GM15510 (cell line): Measurements from ENCODE around the gene TCF23.

ENCODE experiments used
- POLR2A ChIP-seq: IDR thresholded peaks from 3 replicates; pipeline ENCODE4 v1.6.1; 2011; ENCODE audit warnings: borderline replicate concordance; ENCODE audit not compliant: insufficient read length; ENCODE audit errors: extremely low read depth

Gene TCF23

DNA sequence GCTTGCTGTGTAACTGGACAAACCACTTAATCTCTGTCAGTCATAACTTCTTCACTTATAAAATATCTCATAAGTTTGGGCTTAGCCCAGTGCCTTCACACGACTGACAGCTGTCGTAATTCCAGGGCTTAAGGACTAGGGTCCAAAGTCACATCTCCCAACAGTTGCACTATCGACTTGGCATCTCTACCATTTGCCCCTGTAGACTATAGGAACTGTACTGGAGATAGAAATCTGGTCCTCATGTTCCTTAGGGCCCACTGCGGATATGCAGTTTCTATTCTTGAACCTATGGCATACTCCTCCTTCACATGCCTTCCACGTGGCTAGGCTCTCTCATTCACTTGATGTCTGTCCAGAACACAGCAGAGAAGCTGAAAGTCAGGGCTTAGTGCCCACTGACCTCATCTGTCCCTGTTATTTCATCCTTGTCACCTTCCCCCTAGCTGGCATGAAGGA is 22.5 kb upstream of the TCF23 start:
- no peak for TF ChIP-seq POLR2A

DNA sequence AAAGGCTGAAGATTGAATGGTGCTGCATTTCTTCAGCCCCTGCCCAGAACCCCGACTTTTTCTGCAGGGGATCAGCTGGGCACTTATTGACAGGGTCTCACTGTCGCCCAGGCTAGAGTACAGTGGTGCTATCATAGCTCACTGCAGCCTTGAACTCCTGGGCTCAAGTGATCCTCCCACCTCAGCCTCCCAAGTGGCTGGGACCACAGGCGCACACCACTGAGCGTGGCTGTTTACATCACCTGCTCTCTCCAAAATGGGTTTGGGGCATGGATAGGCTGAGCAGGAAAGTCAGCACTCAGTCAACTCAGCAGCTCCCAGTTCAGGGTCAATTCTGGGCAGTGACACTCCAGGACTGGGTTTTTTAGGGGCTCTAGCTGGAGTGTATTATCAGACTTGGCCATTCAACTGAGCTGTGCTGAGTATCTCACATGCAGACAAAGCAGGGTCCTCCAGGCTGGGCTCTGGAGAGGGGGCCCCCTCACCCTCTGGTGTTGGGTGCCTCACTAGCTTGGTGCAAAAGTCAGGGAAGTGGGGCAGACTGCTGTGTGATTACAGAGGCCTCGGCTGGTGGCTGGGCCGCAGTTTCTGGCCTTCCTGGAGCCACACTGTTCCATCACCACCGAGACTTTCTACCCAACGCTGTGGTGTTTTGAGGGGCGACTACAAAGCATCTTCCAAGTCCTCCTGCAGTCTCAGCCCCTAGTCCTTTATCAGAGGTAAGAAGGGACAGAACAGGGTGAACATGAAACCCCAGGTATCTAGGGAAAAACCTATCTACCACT is 20.7 kb upstream of the TCF23 start:
- TF ChIP-seq POLR2A: no peak

DNA sequence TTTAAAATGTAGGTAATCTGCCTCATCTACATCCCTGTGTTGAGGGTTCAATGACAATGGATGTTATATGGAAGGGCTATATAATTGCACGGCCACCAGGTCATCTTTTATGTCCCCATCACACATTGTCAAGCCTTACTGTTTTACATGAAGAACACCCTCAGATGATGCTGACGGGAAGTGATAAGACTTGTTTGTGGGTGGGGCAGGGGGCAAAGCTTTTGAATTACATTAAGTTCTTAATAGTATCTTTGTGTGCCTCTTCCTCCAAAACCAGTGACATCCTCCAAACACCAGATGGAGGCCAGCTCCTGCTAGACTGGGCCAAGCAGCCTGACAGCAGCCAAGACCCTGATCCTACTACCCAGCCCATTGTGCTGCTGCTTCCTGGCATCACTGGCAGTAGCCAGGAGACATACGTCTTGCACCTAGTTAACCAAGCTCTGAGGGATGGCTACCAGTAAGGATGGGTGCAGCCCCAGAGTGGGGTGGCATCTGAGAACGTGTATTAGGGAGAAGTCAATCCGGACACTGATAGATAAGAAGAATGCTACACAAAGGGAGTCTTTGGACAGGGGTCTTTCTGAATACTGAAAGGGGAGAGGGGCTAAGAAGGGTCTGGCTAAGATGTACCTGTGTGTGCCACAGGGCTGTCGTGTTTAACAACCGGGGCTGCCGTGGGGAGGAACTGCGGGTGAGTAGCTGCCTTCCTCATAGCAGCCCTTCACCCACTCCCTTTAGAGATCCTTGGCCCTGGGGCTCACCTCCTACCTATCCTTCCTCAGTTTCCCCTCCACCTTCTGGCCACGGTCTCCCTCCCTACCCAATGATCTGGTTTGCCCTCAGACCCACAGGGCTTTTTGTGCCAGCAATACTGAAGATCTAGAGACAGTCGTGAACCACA is 19.9 kb upstream of the TCF23 start:
- TF ChIP-seq POLR2A: no peak

DNA sequence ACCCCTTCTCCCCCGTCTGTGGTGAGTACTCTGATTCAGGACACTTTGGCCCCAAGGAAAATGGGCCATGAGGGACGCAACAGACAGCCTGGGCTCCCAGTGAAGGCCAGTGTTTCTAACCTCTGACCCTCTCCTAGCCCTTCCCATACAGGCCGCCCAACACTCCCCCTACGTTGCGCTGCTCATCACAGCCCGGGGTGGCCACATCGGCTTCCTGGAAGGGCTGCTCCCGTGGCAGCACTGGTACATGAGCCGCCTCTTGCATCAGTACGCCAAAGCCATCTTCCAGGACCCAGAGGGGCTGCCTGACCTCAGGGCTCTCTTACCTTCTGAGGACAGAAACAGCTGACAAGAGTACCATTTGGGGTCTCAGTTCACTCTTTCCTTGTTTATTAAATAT is 18.4 kb upstream of the TCF23 start:
- TF ChIP-seq POLR2A: no peak

DNA sequence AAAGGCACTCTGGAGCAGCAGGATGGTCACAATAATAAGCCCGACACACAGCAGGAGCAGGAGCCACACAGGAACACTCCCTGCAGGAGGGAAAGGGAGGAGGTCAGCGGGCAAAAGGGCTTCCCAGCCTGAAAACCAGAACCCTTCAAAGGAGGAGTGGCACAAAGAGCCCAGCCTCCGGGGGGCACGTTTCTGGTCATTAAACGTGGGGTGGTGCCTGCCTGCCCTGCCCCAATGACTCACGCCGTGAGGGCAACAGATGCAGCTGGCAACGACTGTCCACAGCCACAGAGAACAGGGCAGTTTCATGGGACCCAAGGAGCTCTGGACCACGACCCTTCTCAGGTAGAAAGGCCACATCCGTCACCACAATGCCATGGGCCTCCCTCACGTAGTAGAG is 17.4 kb upstream of the TCF23 start:
- no peak for TF ChIP-seq POLR2A

DNA sequence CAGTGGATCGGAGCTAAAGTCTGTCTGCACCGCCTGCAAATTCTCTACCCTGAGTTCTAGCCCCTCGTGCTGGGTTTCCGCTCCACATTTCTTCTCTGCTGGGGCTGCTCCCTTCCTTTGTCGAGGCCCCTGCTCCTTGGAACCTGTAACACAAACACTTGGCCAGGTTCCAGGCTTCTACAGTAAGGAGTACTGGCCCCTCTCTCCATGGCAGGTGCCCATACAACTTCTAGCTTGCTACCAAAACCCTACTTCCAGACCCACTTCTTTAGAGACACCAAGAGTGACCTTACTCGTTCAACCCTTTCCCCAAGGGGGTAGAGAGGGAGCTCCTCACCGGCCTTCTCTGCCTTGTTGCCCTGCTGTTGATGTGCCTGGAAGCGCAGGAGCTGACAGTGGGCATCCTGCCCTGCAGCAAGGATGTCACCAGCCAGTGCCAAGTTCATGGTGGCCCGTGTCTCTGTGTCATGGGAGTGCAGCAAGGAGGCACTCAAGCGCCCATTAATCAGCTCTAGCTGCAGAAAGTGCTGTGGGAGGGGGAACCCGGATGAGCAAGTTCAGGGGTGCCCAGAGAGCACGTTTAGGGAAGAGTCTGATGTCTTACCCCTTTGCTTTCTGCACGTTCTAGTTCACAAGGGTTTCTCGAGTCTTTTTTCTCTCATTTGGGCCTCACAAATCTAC is 15.5 kb upstream of the TCF23 start:
- TF ChIP-seq POLR2A: no peak

DNA sequence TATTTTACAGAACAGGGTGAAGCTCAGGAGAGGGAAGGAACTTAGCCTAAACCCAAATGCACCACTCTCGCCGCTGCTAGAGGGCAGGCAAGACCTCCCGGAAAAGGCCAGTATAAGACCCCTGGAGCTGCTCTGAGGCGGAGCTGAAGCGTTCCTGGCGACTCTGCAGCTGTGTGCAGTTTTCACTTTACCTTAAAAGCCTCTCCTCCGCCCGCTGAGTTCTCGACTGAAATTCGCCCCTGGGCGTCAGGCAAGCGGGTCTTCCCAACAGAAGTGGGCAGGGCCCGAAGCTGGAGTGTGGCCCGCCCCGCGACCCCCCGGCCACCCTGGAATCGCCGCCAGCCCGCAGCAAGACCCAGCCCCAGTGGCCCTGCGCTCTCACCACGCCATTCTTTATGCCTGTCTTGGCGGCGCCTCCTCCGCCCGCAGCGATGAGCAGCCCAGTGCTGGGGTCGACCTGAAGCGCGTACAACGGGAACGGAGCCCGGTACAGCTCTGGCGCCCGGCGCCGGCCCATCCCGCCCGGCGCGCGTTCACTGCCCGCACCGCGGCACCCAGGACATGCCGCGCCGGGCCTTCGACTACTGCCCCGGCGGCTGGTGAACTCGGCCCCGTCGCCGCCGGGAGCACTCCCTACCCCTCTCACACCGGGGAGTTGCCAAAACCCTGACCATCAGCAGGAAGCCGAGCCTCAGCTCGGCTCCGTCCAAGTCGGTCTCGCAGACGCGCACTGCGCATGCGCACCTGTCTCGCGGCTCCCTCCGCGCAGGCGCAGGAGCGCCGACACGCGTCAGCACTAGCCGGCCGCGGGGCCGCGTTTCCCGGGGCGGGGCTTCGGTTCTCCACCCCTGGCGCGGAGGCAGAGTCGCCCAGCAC is 14.7 kb upstream of the TCF23 start, which contains the start of gene PREB:
PREB (minus strand) TSS at position 732 of the 876 bp plus-strand sequence; CDS start at position 517, 215 bp downstream.
- peak; percentile 94 for TF ChIP-seq POLR2A

DNA sequence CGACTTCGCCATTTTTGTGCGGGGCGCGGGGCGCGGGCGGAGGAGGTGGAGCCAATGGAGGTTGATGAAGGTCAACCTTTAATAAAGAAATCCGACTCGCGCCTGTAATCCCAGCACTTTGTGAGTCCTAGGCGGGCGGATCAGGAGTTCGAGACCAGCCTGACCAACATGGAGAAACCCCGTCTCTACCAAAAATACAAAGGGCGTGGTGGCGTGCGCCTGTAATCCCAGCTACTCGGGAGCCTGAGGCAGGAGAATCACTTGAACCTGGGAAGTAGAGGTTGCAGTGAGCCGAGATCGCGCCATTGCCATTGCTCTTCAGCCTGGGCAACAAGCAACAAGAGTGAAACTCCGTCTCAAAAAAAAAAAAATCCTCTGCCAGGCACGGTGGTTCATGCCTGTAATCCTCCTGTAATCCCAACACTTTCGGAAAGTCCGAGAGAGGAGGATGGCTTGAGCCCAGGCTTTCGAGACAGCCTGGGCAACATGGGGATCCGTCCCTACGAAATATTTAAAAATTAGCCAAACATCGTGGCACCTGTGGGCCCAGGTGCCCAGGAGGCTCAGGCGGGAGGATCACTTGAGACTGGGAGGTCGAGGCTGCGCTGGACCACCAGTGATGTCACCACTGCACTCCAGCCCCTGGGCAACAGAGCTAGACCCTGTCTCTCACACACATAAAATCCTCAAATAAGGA is 13.9 kb upstream of the TCF23 start:
- TF ChIP-seq POLR2A: no peak

DNA sequence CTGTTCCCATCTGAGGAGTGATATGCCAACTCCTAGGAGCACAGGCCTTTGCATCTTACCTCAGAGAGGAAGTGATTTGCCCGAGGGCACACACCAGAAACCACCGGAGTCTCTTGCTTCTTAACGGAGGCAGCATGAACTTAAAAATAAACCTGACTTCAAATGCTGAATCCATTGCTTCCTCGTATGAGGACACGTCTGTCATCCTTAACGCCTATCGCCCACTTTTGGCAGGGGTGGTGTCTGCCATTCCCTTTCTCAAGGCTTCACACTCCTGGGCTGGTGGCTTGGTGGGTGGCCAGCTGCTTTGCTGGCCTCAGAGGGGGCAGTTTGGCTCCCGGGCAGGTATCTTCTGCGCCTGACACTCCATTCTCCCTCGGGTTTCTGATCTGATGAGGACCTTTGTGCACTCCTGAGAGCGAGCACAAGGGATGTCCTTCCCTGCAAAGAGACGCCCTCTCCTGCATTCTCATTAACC is 13.3 kb upstream of the TCF23 start:
- no peak for TF ChIP-seq POLR2A

DNA sequence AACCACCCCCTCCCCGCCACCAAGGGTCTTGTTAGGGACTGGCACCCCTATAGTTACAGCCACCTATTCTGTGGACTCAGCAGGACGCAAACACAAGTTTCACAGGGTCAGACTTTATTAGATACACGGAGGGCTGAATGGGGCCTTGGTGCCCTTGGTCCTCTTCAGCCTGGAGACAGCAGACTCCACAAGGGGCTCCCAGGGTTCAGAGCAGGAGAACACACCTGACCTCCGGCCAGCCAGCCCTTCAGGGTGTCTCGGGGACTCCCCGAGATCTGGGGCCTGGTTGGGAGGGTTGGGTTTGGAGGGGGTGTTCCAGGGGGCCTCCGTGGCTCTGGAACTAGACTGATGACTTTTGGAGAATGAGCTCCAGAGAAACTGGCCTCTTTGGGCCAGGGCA is 12.1 kb upstream of the TCF23 start:
- no peak for TF ChIP-seq POLR2A

DNA sequence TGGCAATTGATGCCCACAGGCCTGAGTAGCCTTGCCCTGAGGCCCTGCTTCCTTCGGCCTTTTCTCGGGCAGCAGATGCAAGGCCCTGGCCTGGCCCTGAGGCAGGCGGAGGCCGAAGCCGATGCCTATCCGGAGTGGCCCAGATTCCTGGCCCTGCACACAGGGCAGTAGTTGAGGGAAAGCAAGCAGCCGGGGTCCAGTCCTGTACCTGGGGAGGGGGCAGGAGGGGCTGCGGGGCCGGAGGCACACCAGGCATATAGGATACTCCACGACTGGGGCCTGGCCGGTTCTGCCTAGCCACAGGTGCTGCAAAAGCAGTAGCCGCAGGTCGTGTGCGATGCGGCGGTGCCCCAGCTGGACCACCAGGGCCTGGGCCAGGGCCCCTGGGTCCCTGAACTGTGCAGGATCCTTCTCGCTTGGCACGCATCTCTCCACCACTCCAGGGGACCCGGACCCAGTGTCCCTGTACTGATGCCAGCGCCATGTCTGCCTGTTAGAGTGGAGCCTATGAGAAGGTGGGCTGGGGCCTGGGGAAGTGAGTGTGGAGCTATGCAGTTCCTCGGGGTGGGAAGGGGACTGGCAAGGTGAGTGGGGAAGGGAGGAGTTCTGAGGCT is 11.4 kb upstream of the TCF23 start:
- TF ChIP-seq POLR2A: no peak

DNA sequence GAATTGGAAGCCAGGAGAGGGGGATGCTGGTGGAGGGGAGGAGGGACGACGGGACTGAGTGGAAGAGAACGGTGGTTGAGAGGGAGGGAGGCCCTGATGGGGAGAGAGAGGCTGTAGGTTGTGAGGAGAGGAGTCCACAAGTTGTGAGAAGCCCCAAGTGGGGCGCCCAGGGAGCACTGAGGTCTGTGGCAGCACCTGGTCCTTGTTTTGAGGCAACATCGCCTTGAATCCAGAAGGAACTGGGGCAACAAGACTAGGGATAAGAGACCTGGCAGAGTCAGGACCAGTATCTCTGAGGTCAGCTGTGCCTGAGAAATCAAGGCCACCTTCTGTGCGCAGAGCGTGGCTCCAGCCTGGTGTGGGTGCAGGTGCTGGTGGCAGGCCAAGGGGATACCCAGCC is 10.7 kb upstream of the TCF23 start:
- TF ChIP-seq POLR2A: no peak

DNA sequence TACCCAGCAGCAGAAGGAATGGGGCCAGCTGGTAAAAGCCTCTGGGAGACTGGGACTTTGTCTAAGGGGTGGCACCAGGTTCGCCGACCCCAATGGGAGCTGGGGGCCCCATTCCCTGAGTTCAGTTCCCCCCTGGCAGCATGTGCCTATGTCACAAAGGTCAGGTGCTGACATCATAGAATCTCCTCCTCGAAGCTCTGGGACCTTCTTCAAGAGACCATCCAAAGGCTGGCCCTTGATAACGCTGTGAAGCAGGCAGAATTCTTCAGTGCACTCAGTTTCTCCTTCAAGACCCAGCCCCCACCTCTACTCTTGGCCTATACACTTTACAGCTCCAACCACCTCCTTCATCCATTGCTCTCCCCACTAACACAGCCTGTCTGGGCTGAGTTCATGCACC is 9.5 kb upstream of the TCF23 start, which contains the start of gene PRR30:
PRR30 (minus strand) TSS at position 101 of the 400 bp plus-strand sequence. CDS start 1,081 bp downstream, outside the sequence.
- no peak for TF ChIP-seq POLR2A
